Eye (tissue), 1 donor: ENCODE data around the gene SEZ6L.

Experiments
- DNase-seq: peaks from one replicate; pipeline ENCODE4 v3.0.0-alpha.2; 2015

SEZ6L gene

DNA sequence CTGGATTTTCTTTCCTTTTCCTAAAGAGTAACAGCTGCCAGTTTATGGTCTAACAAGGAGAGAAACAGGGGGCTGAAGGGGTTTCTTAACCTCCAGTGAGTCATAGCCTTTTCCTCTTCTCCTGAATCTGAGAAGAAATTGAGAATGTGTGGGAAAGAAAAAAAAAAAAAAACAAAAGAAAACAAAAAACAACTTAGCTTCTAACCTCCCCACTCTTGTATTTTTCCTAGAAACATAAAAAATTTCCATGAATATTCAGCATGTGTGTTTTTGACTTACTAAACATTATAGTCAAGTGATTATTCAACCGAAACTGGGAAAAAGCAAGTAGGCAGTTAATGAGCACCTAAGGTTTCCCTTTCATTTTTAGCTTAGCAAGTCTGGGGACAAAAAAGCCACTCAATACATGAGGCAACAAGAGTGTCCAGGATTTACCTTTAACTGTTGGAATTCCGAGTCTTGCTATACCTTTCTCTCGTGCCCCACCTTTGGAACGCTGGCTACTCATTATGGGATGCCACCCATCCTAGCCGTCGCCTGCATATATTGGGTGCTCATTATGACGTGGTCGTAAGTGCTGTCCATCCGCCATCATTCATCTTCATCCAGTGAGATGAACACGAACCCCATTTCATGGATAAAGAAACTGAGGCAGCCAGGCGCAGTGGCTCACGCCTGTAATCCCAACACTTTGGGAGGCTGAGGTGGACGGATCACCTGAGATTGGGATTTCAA lies 262.2 kb downstream of the SEZ6L start:
- no peak for DNase-seq

DNA sequence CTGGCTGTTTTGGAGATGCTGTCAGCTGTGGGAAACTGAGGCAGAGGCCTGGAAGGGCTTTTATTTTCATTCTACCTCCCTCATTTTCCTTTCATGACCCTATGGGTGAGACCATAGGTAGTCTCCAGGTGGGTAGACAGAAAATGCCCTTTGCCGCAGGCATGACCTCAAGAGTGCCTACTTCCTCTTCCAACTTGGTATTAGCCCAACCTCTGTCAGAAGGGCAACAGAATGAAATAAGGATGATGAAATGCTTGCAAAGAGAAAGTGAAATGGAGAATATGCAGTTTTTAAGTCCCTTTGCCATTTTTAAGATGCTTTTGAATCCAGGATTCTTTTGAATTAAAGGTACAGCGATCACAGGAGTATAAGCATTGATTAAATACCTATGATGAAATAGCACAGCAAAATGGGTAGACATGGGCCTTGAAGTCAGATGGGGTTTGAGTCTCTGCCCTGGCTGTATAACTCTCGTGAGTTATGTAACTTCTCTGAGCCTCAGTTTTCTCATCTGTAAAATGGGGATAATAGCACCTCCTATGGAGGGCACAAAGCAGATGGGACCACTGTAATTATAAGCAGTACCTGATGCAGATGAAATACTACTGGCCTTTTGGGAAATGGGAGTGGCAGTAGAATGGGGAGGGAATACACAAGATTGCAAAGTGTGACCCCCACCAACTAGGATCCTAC lies 263.5 kb downstream of the SEZ6L start:
- no peak for DNase-seq
